Skin of body (tissue), 2 donors: ENCODE data around the gene HSD11B1L. TPM values are rescaled to one million over a fixed set of nuclear protein-coding genes. Genes with fewer than 3 reads are reported as not detected.

ENCODE experiments used
- DNase-seq: peaks from one replicate; lab custom pipeline; 2025; lab: John Stamatoyannopoulos, UW
- total RNA-seq: library from RNA; depleted of rRNA; stranded (reverse); fragments of >200 nt; gene quantifications from one replicate; pipeline ENCODE4 v1.2.3, GENCODE V29; 2014

The HSD11B1L gene
- total RNA-seq, 1 donor from 2014 or later: 2.4 TPM

DNA sequence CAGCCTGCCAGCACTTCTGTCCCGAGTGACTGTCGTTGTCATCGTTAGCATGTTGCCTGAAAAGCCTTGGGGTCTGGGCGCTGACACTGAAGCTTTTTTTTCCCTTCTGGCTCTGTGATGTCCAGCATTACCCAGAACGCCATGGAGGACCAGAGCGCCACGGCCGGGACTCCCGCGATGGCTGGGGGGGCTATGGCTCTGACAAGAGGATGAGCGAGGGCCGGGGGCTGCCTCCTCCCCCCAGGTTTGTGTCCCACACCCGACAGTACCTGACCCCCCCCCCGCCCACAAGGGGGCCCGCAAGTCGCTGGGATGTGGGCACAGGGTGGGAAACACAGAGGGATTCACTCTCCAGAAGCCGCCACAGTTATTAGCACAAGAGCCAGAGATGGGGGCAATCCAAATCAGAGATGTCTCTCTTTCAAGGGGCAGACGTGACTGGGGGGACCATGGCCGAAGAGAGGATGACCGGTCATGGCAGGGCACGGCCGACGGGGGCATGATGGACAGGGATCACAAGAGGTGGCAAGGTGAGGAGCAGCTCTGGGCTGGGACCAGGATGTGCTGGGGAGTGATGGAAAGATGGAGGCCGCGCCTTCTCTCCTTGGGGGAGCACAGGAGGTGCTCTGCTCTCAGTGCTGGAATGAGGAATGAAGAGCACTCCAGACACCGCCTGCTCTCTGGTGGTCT, 13.8 kb upstream of the HSD11B1L start:
- no peak for DNase-seq

DNA sequence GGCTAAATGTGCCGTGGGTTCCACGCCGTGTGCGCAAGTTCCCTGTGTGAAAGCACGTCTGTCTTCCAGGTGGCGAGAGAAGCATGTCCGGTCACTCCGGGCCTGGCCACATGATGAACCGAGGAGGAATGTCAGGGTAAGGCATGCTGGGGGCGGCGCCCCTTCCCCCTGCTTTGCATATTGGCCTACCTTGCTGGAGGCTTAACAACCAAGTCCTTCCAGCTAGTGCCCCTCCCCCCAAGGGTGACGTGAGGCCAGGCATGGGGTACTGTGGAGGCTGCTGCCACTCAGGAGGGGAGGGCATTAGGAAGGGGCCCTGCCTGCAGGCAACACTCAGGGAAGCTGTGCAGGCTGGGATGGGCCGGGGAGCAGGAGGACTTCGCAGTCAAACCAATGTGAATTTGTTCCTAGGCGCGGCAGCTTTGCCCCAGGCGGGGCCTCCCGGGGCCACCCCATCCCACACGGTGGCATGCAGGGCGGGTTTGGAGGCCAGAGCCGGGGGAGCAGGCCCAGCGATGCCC, 13.0 kb upstream of the HSD11B1L start:
- no peak for DNase-seq

DNA sequence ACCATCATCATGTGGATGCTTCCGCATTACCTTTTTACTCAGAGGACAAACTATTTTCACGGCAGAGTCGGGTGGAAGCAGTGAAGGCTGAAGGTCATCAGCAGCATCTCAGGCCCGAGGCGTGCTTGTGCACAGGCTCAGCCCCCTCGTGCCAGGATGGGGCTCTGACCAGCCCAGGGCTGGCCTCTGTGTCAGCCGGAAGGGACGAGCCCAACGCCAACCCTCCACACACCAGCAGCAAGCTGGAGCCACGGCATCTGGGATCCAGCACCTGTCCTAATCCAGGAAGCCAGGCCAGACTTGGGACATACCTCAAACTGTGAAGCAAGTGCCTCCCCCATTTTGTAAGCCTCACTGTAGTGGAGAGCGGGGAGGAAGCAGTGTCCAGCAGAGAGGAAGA, 11.6 kb upstream of the HSD11B1L start:
- DNase-seq: no peak

DNA sequence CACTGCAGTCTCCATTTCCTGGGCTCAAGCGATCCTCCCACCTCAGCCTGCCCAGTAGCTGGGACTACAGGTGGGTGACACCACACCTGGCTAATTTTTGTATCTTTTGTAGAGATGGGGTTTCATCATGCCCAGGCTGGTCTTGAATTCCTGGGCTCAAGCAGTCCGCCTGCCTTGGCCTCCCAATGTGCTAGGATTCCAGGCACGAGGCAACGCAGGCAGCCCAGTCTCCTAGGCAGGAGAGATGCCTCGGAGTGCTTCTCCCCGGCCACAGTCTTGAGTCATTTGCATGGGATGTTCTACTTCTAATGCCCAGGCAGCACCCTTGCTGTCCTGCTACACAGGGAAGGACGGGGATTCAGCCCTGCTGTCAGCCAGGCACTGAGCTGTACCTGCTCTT, 9.2 kb upstream of the HSD11B1L start:
- DNase-seq: no peak

DNA sequence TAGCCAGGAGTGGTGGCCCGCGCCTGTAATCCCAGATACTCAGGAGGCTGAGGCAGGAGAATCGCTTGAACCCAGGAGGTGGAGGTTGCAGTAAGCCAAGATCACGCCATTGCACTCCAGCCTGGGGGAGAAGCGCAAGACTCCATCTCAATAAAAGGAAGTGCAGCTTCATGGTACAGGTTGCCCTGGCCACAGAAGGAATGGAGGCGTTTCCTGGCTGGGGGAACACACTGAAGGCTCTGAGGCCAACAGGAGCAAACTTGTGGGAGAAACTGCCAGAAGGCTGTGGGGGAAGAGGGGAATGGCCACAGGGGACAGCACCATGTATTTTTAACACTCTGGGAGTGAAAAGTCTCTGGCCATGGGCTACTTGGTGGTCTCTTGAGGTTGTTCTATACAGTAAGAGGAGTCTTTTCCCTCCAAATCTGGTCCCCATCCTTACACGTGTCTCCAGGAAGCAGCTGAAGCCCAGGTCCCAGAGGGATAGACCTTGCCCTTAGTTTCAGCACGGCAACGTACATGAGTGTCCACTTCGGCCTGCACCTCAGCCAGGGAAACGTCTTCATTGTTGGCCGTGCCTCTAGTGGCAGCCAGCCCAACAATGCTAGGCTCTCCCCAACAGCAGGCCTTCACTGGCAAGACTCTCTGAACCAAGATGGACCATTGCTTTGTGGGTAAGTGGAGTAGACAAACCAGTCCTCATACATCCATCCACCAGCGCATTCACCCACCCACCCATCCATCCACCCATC, 7.9 kb upstream of the HSD11B1L start:
- no peak for DNase-seq

DNA sequence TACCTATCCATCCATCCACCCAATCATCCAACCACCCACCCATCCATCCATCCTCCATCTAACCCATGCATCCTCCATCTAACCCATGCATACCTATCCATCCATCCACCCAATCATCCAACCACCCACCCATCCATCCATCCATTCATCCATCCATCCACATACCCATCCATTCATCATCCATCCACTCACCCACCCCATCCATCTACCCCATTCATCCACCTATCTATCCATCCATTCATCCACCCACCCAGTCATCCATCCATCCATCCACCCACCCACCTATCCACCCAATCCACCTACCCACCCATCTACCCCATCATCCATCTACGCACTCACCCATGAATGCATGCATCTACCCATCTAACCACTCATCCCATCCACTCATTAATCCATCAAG, 7.1 kb upstream of the HSD11B1L start:
- no peak for DNase-seq

DNA sequence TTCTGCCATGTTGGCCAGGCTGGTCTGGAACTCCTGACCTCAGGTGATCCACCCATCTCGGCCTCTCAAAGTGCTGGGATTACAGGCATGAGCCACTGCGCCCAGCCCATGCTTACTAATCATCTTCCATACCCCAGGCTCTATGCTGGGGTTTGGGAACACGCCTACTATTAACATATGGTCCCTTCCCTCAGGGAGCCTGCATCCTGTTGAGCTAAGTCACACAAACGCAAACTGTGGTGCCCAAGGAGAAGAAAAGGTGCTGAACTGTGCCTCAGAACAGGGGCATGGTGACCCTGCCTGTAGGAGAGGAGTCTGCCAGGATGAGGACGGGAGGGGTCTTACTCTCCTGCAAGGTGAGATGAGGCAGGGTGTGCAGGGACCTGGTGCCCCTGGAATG, 6.1 kb upstream of the HSD11B1L start:
- DNase-seq: no peak

DNA sequence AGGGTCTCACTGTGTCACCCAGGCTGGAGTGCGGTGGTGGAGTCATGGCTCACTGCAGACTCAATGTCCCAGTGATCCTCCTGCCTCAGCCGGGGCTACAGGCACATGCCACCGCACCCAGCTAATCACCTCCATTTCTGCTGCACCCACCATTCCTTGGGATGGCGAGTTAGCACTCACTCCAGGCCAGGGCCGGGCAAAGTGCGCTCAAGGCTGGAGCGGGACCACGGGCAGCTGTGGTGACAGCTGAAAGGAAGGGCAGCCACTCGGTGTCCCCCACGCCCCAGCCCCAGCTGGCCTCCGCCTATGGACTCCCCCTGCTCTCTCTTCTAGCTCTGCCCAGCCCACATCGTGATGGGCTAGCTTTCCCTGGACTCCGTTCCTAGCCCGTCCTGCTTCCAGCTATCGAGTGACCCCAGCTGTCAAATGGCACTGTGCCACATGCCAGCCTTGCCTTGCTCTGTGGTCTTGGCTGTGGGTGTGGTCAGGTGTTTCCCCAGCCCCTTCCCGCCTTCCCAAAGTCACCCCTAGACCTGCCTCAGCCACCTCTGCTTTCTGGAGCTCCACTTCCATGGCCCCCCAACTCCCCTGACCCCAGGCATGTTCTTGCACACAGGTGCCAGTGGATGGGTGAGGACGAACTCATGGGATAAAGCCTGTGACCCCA, 4.6 kb upstream of the HSD11B1L start:
- DNase-seq: peak; percentile 15

DNA sequence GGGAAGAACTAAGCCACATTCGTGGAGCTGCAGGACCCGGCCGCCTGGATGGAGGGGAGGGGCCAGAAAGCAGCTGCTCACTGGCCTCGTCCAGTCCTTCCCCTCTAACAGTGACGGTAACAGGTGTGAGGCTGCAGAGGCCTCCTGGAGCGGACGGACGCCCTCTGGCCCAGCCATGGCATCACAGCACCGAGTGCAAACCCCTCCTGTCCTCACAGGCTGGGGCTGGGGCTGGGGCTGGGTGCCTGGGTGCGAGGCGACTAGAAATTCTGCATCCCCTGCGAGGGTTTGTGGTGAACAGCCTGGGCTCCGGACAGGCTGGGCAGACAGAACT, 4.1 kb upstream of the HSD11B1L start:
- DNase-seq: no peak

DNA sequence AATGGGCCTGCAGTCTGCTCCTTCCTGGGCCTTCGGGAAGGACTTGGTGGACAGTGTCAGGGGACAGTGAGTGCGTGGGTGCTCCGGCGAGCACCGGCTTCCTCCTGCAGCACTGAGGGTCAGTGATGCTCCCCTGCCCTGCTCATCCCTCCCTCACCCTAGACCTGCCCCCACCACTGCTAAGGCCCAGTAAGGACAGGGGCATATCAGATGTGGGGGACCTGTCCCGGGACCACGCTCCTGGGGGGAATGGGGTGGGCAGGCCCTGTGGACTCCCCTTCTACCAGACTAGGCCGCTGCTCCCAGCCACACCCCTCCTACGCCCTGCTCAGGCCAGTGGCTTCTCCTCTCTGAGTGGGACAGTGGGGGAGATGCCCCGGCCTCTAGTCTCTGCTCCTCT, 3.7 kb upstream of the HSD11B1L start:
- no peak for DNase-seq

DNA sequence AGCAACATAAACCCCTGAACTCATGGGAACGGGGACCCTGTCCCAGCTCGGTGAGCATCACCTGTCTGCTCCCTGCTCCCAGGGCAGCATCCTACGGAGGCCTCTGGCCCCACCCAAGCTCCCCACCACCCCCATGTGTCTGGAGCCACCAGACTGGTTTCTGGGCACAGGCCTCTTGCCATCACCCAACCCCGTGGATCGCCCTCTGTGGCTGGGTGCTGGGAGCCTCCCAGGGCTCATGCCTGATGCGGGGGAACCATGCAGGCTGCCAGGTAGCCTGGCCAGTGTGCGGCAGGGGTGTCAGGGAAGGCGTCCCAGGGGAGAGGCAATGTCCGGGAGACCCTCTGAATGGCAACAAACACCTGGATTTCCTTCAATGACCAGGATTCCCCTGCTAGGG, 3.2 kb upstream of the HSD11B1L start:
- no peak for DNase-seq

DNA sequence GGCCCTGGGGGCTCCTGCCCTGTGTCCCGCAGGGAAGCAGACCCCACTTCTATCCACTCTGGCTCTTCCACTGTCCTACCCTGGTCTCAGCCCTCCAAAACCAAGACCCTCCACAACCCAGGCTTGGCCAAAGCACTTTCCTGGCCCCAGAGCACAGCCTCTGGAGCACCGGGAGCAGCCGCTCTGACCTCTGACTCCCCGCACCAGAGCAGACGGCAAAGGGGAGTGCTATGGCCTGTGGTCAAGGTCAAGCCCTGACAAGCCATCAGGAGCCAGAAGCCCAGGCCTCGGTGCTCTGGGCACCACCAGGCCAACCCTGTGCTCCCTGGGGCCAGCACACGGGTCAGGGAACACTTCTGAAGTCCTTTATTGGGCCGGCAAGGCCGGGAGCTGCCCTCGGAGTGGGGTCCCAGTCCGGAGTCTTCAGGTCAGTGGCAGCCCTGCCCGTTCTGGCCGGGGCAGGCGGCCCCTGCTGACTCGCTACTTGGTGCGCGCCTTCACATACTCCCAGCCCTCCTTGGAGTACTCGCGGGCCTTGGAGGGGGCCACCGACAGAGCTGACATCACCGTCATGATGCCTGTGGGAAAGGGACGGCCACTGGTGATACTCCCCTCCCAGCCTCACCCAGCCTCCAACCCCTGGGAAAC, 2.6 kb upstream of the HSD11B1L start:
- no peak for DNase-seq

DNA sequence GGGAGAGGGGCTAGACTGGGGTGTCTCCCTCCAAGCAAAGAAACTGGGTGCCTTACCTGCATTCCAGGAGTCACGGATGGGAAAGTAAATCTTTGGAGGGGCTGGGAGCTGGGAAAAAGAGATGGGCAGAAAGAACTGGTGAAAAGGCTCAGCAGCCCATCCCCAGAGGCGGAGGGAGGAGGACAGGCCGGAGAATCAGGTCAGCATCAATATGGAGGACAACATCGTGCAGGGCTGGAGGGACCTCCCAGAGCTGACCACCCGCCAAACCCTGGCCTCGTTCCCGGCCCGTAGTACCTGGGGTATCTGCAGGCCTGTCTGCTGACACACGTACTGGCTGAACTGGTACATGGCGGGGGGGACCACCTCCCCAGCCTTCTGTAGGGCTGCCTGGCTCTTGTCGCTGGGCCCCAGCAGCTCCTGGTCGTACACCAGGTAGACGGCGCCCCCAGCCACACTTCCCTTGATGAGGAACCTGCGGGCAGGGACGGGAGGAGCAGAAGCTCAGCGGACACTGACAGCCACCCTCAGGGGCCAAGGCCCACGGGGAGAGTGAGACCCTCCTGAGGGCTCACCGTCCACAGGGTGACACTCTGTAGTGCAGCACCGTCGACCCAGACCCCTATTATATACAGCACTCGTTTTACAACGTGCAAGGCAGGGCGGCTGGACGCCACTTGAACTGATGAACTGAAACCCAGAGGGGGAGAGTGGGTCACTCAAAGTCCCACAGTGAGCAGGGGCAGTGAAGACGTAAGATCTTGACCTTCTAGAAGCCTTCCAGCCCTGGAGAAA, 1.3 kb upstream of the HSD11B1L start:
- DNase-seq: no peak

DNA sequence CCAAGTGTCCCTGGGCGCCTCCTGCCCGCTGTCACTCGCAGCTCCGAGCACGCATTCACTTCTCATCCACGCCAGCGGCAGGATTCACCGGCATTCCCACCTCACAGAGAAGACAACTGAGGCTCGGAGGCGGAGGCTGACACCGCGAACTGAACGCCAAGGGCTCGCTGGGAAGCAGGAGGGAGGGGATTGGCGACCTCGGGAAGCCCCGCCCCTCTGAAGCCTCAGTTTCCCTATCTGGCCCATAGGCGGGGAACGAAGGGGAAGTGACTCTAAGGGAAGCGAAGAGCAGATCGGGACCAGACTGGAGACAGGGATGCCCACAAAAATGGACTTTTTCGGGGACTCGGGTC, 767 bp upstream of the HSD11B1L start:
- no peak for DNase-seq

DNA sequence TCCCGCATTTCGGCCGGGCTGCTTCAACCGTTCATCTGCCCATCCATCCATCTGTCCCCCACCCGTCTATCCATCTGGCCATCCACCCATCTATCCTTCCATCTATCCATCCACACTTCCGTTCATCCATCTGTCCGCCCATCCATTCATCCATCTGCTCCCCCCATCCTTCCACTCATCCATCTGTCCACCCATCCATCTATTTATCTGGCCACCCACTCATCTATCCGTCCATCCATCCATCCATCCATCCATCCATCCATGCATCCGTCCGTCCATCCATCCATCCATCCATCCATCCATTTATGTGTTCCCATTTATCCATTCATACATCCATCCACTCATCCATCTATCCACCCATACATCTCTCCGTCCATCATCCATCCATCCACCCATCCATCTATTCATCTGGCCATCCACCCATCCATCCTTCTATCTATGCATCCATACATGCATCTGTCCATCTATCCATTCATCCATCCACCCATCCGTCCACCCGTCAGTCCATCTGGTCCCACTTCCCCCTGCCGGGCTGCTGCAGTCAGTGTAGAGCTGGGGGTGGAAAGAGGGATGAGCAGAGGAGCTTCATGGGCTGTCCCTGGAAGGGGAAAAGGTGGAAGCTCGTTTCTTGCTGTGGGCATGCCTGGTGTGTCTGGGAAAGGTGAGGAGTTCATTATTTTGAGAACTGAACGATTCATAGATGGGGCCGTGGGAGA, 722 bp downstream of the HSD11B1L start:
- no peak for DNase-seq

DNA sequence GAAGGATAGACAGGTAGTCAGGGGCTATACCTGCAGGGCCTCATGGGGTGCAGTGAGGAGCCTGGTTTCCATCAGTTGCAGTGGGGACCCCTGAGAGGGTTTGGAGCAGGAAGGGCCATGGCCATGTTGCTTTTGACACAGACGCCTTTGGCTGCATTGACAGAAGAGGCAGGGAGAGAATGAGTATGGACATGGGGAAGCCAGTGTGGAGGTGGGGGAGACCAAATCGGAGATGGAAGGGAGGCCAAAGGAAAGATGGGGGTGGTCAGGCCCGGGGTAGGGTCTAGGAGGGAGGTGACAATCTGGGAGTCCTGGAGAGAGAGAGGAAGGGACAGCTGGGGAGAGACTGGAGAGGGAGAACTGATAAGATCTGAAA, 1.3 kb downstream of the HSD11B1L start:
- no peak for DNase-seq

DNA sequence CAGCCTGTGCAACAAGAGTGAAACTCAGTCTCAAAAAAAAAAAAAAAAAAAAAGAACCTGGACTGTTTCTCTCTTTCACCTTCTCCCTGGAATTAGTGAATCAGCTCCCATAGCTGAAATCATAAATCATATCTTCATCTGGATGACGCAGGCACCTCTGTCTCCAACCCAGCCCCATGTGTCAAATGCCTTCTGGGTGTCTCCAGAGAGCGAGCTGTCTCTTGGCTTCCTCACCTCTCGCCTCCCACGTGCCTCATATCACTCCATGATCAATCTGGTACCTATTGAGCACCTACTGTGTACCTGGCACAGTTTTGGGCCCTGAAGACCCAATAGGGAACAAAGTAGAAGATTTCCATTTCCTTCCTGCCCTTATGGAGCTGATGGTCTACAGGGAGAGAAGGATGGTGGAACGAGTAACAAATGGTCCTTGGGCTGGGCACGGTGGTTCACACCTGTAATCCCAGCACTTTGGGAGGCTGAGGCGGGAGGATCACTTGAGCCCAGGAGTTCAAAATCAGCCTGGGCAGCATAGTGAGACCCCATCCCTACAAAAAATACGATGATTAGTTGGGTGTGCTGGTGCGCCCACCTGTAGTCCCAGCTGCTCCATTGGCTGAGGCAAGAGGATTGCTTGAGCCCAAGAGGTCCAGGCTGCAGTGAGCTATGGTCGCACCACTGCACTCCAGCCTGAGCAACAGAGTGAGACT, 2.5 kb downstream of the HSD11B1L start:
- no peak for DNase-seq

DNA sequence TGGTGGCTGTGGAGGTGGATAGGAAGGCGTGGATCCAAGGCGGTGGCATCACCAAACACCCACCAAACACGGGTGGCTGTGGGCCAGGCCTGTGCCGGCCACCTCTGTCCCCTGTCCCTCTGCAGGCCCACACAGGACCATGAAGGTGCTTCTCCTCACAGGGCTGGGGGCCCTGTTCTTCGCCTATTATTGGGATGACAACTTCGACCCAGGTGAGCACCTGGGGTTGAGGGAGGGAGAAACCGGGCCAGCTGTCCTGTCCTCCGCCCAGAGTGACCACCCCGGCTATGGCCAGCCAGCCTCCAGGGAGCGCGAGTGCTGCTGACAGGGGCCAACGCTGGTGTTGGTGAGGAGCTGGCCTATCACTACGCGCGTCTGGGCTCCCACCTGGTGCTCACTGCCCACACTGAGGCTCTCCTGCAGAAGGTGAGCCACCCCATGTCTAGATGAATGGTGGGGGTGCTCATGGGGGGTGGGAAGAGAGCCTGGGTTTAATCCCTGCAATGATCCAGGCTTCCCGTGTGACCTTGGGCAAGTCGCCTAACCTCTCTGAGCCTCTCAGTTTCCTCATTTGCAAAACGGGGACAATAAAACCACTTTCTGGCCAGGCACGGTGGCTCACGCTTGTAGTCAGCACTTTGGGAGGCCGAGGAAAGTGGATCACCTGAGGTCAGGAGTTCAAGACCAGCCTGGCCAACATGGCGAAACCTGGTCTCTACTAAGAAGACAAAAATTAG, 4.0 kb downstream of the HSD11B1L start:
- DNase-seq: no peak

DNA sequence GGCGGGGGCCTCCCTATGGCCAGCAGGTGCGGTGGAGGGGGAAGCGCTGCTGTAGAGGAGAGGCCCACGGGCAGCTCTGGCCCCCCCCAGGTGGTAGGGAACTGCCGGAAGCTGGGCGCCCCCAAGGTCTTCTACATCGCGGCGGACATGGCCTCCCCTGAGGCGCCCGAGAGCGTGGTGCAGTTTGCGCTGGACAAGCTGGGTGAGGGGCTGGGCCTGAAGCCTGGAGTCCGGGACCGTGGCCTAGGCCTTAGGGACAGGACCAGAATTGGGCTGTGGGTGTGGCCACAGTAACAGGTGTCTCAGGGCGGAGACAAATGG, 5.5 kb downstream of the HSD11B1L start:
- no peak for DNase-seq
